Omental fat pad (tissue), 4 donors: ENCODE results near the gene ARMH3. TPM values are rescaled to one million over a fixed set of nuclear protein-coding genes. Genes with fewer than 3 reads are reported as not detected.

Experiments
- ATAC-seq: fragments of 150-250 bp; one replicate; pipeline ENCODE4 v1.9.1; 2016; ENCODE audit warnings: mild to moderate bottlenecking, moderate library complexity; ENCODE audit not compliant: low FRiP score
- DNase-seq: peaks from one replicate; pipeline ENCODE4 v3.0.0-alpha.2; 2019; ENCODE audit warnings: low spot score
- CTCF ChIP-seq, 3 donors: fragments of 450-650 bp; IDR thresholded peaks; one replicate each; pipeline ENCODE4 v1.5.1; 2016 to 2017; ENCODE audit warnings: antibody characterized with exemption in 3 of 3, mild to moderate bottlenecking in 3 of 3, moderate library complexity in 2 of 3
- small RNA-seq: library from RNA; depleted of rRNA; stranded (forward); fragments of <200 nt; gene quantifications from one replicate; pipeline ENCODE3, GENCODE V24; 2016
- total RNA-seq, 4 donors: library from RNA; depleted of rRNA; stranded (reverse); fragments of >200 nt; gene quantifications; one replicate each; pipeline ENCODE4 v1.1.0, GENCODE V29; 2016

Gene ARMH3
- total RNA-seq, 4 donors from 2014 or later = 10.0 to 61.8 (median 12.7) TPM

GRCh38 chr10:101816376-101816775 is 239.6 kb downstream of the ARMH3 start:
- no peak for DNase-seq
- no peak for TF ChIP-seq CTCF (IDR thresholded peaks at IDR 0.05)

GRCh38 chr10:101814466-101815071 is 241.4 kb downstream of the ARMH3 start:
- no peak for TF ChIP-seq CTCF (IDR thresholded peaks at IDR 0.05)
- ATAC-seq = no peak
- DNase-seq = no peak

More at GRCh38 chr10:101816376-101816775, 239.6 kb downstream of the ARMH3 start:
- ATAC-seq = no peak

- no peak for TF ChIP-seq CTCF (IDR thresholded peaks at IDR 0.05)
- ATAC-seq = no peak
- no peak for DNase-seq
Observed at GRCh38 chr10:101812606-101813005, 243.4 kb downstream of the ARMH3 start.

GRCh38 chr10:101807158-101807557 is 248.8 kb downstream of the ARMH3 start:
- no peak for TF ChIP-seq CTCF (IDR thresholded peaks at IDR 0.05)
- ATAC-seq (no peak), DNase-seq (no peak)

GRCh38 chr10:101803511-101803910 is 252.5 kb downstream of the ARMH3 start:
- ATAC-seq = no peak
- no peak for DNase-seq
- no peak for TF ChIP-seq CTCF (IDR thresholded peaks at IDR 0.05)

GRCh38 chr10:101797403-101798059 is 258.4 kb downstream of the ARMH3 start:
- no peak for TF ChIP-seq CTCF (IDR thresholded peaks at IDR 0.05)
- DNase-seq (no peak), ATAC-seq (no peak)

Small RNAs within 50 kb of the gene (small RNA-seq; reads per million reads assigned to genes)
- gene AL500527.1 (not detected), gene AL500527.2 (not detected), gene RF00017 (not detected), gene RF00019 (not detected)

Other genes starting within 250 kb of the ARMH3 start
- 100 to 1,000 TPM in 2 of 4 donors, 10 to 100 TPM in 2; 70.0 to 214 (median 127) TPM for gene OGA, start 237.7 kb downstream of the ARMH3 start, total RNA-seq
- gene KCNIP2, start 212.4 kb downstream of the ARMH3 start, total RNA-seq = 100 to 1,000 TPM in 1 of 4 donors, 10 to 100 TPM in 3; 60.4 to 252 (median 80.3) TPM
- gene HPS6, start 9.2 kb upstream of the ARMH3 start, total RNA-seq = 10 to 100 TPM; 14.1 to 31.5 (median 22.5) TPM
- 10 to 100 TPM; 20.1 to 33.2 (median 30.9) TPM for gene LDB1, start 64.2 kb upstream of the ARMH3 start, total RNA-seq
- gene PPRC1, start 76.9 kb upstream of the ARMH3 start, total RNA-seq = 100 to 1,000 TPM in 1 of 4 donors, 10 to 100 TPM in 3; 15.4 to 105 (median 31.9) TPM
- 100 to 1,000 TPM in 2 of 4 donors, 10 to 100 TPM in 2; 35.3 to 229 (median 81.7) TPM for gene NOLC1, start 96.2 kb upstream of the ARMH3 start, total RNA-seq
- gene ELOVL3, start 170.1 kb upstream of the ARMH3 start, total RNA-seq = 1 to 10 TPM in 3 of 4 donors, under 1 TPM in 1; 0.72 to 4.6 (median 2.1) TPM
- gene PITX3, start 185.3 kb upstream of the ARMH3 start, total RNA-seq = under 1 TPM in 2 of 4 donors, not detected in 2; 0.36 to 0.37 TPM
- 10 to 100 TPM; 28.1 to 34.9 (median 31.6) TPM for gene GBF1, start 189.4 kb upstream of the ARMH3 start, total RNA-seq